Effector CD8-positive, alpha-beta T cell (primary cell): ENCODE measurements around the gene DAP.
"Not testable (repeated sequence)": the region's sequence is repeated elsewhere in the genome, so short reads cannot be mapped to it uniquely, and the experiment has no call there.

Source experiments
- DNase-seq: peaks from one replicate; lab custom pipeline; 2025; lab: John Stamatoyannopoulos, UW

Gene DAP

GRCh38 chr5:10654566-10654965 is 106.5 kb downstream of the DAP start:
- no peak for DNase-seq

GRCh38 chr5:10653751-10654400 is 107.2 kb downstream of the DAP start:
- no peak for DNase-seq

- DNase-seq = no peak
Measured at GRCh38 chr5:10653043-10653442, 108.0 kb downstream of the DAP start.

DNA sequence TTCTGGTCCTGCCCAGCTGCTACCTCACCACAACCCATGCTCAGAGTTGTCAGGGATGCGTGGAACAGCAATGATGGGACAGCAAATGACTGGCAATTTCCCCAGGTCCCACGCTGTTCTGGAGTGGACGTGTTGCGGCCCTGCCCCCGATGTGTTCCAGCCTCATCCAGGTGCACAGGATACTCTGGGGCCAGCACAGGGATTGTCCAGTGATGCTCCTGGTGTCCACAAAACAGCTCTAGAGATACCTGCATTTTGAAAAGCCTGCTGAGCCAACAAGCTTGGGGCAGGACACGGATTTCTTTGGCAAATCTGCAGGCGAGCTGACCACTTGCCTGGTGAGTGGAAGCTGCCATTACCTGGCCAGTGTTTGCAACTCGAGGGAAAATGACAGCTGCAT is 108.4 kb downstream of the DAP start:
- DNase-seq = no peak

DNA sequence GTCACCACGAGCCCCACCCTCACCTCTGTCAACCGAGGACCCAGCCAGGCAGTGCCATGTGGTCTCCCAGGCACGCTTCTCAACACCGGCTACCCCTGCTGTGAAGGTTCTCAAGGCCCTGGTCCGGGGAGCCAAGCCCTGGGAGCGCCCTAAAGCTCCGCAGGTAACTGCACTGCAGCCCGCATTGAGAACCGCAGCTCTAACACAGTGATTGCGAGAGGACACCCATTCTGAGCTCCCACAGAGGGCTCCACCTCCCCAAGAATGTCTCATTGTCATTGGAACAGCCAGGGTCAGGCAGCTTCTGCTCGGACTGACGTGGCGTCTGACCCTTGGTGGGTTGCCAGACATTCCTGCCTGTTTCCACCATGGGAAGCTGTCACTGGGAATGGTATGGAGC is 108.9 kb downstream of the DAP start:
- no peak for DNase-seq

- DNase-seq = no peak
Measured at GRCh38 chr5:10649666-10650380, 111.2 kb downstream of the DAP start.

DNA sequence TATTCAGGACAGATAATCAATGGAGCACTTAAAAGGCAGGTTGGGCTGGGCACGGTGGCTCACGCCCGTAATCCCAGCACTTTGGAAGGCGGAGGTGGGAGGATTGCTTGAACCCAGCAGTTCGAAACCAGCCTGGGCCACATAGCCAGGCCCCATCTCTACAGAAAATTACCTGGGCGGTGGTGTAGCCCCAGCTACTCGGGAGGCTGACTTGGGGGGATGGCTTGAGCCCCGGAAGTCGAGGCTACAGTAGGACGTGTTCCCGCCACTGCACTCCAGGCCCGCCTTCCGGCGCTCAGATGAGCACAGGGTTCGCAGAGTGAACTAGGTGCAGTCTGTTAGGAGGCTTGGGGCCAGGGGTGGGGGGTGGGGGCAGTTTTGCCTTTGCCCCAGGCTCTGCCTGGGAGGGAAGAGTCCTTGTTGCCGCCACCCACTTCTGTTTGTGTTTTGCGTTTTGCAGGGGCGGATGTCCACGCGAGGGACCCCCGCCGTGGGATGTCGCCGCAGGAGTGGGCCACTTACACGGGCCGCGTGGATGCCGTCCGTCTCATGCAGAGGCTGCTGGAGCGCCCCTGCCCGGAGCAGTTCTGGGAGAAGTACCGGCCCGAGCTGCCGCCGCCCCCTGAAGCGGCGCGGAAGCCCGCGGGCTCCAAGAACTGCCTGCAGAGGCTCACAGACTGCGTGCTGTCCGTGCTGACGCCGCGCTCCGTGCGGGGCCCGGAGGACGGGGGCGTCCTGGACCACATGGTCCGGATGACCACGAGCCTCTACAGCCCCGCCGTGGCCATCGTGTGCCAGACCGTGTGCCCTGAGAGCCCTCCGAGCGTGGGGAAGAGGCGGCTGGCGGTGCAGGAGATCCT is 112.0 kb downstream of the DAP start:
- no peak for DNase-seq

DNA sequence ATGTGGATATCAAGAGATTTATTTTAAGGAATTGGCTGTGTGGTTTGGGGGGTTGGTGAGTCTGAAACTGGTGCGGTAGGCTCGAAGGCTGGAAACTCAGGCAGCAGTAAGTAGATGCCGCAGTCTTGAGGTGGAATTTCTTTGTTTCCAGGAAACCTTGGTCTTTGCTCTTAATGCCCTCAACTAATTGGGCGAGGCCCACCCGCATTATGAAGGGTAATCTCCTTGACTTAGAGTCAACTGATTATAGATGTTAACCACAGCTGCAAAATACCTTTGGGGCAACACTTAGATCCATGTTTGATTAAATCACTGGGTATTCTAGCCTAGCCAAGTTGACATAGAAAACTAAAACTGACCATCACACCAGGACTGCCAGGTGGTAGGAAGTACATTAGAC is 113.4 kb downstream of the DAP start:
- DNase-seq = no peak

GRCh38 chr5:10645671-10646070 is 115.4 kb downstream of the DAP start:
- no peak for DNase-seq

GRCh38 chr5:10645146-10645545 is 115.9 kb downstream of the DAP start:
- no peak for DNase-seq

DNA sequence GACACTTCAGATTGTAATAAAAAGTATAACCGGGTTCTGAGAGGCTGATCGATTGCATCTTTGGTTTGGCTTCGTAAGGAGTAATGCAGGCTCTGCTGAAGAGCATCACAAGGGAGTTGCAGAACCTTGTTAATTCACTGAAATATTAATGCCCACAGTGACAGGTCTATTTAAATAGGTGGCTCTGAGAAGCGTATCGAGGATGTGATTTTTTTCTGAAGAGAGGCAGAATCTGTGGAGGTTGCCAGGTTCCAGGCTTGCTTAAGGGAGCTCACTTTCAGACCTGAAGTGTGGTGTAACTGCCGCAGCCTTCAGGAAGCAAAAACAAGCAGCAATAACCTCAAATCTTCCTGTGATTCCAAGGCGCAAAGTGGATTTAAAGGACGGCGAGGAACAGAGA is 116.8 kb downstream of the DAP start:
- no peak for DNase-seq

- DNase-seq = no peak
Measured at GRCh38 chr5:10642367-10642766, 118.7 kb downstream of the DAP start.

- DNase-seq = no peak
Measured at GRCh38 chr5:10639846-10640368, 121.1 kb downstream of the DAP start.

DNA sequence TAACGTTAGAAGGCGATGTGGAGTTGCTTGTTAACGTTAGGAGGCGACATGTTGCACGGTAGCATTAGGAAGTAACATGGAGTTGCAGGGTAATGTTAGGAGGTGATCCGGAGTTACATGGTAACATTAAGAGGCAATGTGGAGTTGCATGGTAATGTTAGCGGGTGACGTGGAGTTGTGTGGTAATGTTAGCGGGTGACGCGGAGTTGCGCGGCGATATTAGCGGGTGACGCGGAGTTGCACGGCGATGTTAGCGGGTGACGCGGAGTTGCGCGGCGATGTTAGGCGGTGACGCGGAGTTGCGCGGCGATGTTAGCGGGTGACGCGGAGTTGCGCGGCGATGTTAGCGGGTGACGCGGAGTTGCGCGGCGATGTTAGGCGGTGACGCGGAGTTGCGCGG is 122.3 kb downstream of the DAP start:
- not testable (repeated sequence) for DNase-seq

- DNase-seq = no peak
Measured at GRCh38 chr5:10637944-10638343, 123.1 kb downstream of the DAP start.

- no peak for DNase-seq
Measured at GRCh38 chr5:10636363-10637142, 124.5 kb downstream of the DAP start.

DNA sequence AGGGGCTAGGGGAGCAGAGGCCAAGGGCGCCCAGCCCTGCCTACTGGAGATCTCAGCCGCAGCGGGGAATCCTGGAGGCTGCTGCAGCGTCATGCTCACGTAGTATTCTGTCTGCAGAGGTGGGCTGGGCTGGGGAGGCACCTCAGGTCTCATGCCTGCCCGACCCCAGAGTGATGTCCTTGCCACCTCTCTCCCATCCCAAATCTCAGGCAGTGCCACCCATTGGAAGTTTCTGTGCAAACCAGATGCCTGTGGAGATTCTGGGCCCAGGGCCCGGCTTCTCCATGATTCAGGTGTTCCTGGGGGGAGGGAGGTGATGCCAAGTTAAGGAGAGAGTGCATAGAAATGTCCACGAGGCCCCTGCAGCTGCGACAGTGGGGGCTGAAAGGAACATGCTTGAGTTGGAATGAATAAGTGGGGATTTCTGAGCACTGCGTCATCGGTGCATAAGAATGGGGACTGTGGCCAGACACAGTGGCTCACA is 125.1 kb downstream of the DAP start:
- no peak for DNase-seq

GRCh38 chr5:10635257-10635866 is 125.7 kb downstream of the DAP start:
- no peak for DNase-seq

DNA sequence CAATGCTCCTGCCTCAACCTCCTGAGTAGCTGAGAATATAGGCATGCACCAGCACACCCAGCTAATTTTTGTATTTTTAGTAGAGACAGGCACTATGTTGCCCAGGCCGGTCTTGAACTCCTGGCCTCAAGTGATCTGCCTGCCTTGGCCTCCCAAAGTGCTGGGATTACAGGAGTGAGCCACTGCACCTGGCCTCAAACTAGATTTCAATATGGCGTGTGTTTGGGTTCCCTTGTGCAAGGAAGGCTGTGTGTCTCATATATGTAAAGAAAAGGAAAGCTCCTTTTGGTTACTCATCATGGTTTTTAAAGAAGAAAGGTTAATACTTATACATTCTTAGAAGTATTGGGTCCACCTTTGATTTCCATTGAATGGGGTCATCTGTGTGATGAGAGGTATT is 126.5 kb downstream of the DAP start:
- DNase-seq = no peak

- no peak for DNase-seq
Measured at GRCh38 chr5:10634050-10634449, 127.0 kb downstream of the DAP start.
